ENCODE data around the gene TRAF2. TPM values are rescaled to one million over a fixed set of nuclear protein-coding genes. Genes with fewer than 3 reads are reported as not detected.
"Not testable (repeated sequence)": the region's sequence is repeated elsewhere in the genome, so short reads cannot be mapped to it uniquely, and the experiment has no call there.

Gene TRAF2
- total RNA-seq, 6 experiments from 2014 or later: 5.8 to 8.8 (median 7.1) TPM

DNA sequence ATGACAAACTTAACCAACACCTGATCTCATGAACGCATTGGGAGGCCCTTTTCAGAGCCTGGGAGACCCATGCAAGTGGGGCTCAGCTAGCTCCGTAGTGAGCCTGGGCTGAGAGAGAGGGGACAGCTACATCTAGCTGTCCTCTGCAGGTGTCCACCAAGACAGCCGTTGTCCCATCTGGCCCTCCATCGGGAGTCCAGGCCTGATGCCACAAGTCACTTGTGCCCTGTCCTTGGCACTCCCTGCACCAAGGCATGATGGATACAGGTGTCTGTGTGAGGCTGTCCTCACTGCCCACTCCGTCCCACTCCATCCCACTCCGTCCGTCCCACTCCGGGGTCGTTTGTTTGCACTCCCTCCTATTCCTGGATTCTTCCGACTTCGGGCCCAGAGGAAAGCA is 17.7 kb upstream of the TRAF2 start:
- no peak overlapping the region for H3K27ac ChIP-seq
- intact Hi-C loops (cut with DNase I): no loop called here
- TF ChIP-seq, protein P1, sequence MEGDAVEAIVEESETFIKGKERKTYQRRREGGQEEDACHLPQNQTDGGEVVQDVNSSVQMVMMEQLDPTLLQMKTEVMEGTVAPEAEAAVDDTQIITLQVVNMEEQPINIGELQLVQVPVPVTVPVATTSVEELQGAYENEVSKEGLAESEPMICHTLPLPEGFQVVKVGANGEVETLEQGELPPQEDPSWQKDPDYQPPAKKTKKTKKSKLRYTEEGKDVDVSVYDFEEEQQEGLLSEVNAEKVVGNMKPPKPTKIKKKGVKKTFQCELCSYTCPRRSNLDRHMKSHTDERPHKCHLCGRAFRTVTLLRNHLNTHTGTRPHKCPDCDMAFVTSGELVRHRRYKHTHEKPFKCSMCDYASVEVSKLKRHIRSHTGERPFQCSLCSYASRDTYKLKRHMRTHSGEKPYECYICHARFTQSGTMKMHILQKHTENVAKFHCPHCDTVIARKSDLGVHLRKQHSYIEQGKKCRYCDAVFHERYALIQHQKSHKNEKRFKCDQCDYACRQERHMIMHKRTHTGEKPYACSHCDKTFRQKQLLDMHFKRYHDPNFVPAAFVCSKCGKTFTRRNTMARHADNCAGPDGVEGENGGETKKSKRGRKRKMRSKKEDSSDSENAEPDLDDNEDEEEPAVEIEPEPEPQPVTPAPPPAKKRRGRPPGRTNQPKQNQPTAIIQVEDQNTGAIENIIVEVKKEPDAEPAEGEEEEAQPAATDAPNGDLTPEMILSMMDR (IDR thresholded peaks at IDR 0.05): no peak
- TF ChIP-seq POLR2A (IDR thresholded peaks at IDR 0.05): no peak
- H3K4me3 ChIP-seq: no peak overlapping the region
- 83% methylated on average over 5 of the region's 11 CpGs for WGBS (ENCODE audit: insufficient coverage, low coverage, low lambda C conversion rate, missing lambda C conversion rate)
- no peaks in the 10 kb centered on the region for H3K9me3 ChIP-seq
- peaks cover 0 to 23% (median 11%) of the 10 kb centered on the region in 4 donors for H3K4me1 ChIP-seq
- ATAC-seq (no peak), DNase-seq (no peak)
- H3K27me3 ChIP-seq: no peaks in the 10 kb centered on the region
- peaks cover 0 to 3% (median under 1%) of the 10 kb centered on the region in 4 donors for H3K36me3 ChIP-seq

DNA sequence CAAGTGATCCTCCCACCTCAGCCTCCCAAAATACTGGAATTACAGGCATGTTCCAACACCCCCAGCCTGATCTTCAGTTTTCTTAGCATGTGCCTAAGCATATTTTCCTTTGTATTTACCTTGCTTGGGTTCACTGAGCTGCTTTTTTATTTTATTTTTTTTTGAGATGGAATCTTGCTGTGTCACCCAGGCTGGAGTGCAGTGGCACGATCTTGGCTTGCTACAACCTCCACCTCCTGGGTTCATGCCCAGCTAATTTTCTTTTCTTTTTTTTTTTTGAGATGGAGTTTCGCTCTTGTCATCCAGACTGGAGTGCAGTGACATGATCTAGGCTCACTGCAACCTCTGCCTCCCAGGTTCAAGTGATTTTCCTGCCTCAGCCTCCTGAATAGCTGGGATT is 16.7 kb upstream of the TRAF2 start:
- H3K36me3 ChIP-seq; H3K27me3 ChIP-seq; DNase-seq; H3K27ac ChIP-seq; intact Hi-C loops (cut with DNase I); ATAC-seq; H3K9me3 ChIP-seq; H3K4me3 ChIP-seq: not testable (repeated sequence)
- H3K4me1 ChIP-seq: peaks cover 0 to 13% (median 2%) of the 10 kb centered on the region in 4 donors
- 100% methylated on average over 1 of the region's 2 CpGs for WGBS (ENCODE audit: insufficient coverage, low coverage, low lambda C conversion rate, missing lambda C conversion rate)

DNA sequence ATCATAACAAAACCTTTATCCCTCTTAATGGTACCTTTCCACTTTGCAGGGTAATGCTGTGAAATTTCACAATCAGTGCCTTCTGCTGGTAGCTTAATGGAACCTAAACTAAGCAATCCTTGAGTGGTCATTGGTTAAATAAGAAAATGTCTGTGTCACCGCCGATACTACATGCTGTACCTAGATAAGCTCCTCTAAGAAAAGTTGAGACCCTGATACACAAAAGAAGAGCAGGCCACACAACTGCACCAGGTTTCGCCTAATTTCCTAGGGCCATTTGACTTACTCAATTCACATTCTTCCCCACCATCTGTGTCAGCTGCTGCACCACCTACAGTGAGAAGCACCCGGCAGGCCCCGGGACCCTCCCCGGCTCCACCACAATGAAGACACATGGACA is 11.2 kb upstream of the TRAF2 start:
- H3K27me3 ChIP-seq: no peaks in the 10 kb centered on the region
- H3K4me3 ChIP-seq: no peak overlapping the region
- DNase-seq (no peak), ATAC-seq (no peak)
- no peaks in the 10 kb centered on the region for H3K36me3 ChIP-seq
- H3K27ac ChIP-seq: no peak overlapping the region
- intact Hi-C loops (cut with DNase I): no loop called here
- H3K9me3 ChIP-seq: no peaks in the 10 kb centered on the region
- no peak for TF ChIP-seq POLR2A (IDR thresholded peaks at IDR 0.05)
- TF ChIP-seq, protein P1 (IDR thresholded peaks at IDR 0.05): no peak
- no peaks in the 10 kb centered on the region for H3K4me1 ChIP-seq
- 89% methylated on average over 4 of the region's 6 CpGs for WGBS (ENCODE audit: insufficient coverage, low coverage, low lambda C conversion rate, missing lambda C conversion rate)

DNA sequence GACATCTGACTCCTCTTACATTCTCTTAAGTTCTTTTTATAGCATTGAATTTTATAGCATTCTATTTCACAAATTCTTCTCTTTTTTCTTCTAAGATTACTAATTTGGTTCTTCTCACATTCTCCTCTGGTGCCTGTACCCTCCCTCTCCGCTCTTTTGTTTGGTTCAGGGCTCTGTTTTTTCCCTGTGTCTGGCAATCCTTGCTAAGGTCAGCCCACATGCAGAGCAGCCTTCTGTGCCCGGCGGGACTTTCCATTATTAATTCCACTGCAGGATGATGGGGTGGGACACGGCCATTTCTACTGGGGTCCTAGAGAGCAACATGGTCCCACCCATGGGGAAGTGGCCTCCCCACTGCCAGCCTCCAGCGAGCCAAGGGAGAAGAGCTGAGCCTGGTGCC is 9.8 kb upstream of the TRAF2 start:
- Histone ChIP-seq H3K9me3 (no peaks in the 10 kb centered on the region), H3K4me1 (peaks cover 0 to under 1% (median 0%) of the 10 kb centered on the region in 4 donors), H3K27me3 (no peaks in the 10 kb centered on the region), H3K27ac (no peak overlapping the region), H3K36me3 (no peaks in the 10 kb centered on the region), H3K4me3 (no peak overlapping the region)
- DNase-seq (no peak), ATAC-seq (no peak)
- WGBS (ENCODE audit: insufficient coverage, low coverage, low lambda C conversion rate, missing lambda C conversion rate): 77% methylated on average over 4 of the region's 5 CpGs
- TF ChIP-seq POLR2A (IDR thresholded peaks at IDR 0.05): no peak
- TF ChIP-seq, protein P1 (IDR thresholded peaks at IDR 0.05): no peak
- intact Hi-C loops (cut with DNase I): no loop called here

DNA sequence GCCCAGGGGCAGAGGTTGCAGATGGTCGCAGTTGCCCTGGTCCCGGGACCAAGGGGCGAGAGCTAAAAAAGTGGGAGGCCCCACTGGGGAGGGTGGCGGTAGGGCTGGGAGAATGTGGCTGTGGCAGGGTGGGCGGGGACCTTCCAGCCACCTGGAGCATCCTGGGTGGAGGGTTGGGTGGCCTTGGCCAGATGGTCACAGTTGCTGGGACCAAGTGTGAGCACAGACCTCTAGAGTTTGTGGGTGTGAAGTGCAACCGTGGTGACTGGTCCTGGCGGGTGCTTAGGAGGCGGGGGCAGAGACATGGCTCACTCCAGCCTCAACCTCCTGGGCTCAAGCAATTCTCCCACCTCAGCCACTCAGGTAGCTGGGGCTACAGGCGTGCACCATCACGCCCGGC is 5.7 kb upstream of the TRAF2 start:
- DNase-seq: peak in 1 of 3 donors; percentile 19
- no peaks in the 10 kb centered on the region for H3K36me3 ChIP-seq
- WGBS (ENCODE audit: insufficient coverage, low coverage, low lambda C conversion rate, missing lambda C conversion rate): 69% methylated on average over 5 of the region's 11 CpGs
- H3K27me3 ChIP-seq: no peaks in the 10 kb centered on the region
- H3K4me3 ChIP-seq: no peak overlapping the region
- intact Hi-C loops (cut with DNase I): loop anchor here (10.0 kb wide), 2 partner anchors 54 to 64 kb away; partner anchors contain the start of genes C8G (in 1 of the 2) and FBXW5 (in 1 of the 2)
- no peak for ATAC-seq
- peaks cover 0 to 28% (median 11%) of the 10 kb centered on the region in 4 donors for H3K4me1 ChIP-seq
- H3K9me3 ChIP-seq: no peaks in the 10 kb centered on the region
- TF ChIP-seq, protein P1 (IDR thresholded peaks at IDR 0.05): no peak
- no peak for TF ChIP-seq POLR2A (IDR thresholded peaks at IDR 0.05)
- H3K27ac ChIP-seq: no peak overlapping the region

All from right lobe of liver (tissue), 6 donors.